KOPT-K1 (cell line): ENCODE data around the gene NOL3.

Experiments
- H3K27ac ChIP-seq: fragments of 200-600 bp; sonication (generic); 2 replicates; pipeline ENCODE4 v1.5.1; 2016; ENCODE audit warnings: antibody characterized with exemption, mild to moderate bottlenecking, low read depth, low read length; ENCODE audit not compliant: poor library complexity, severe bottlenecking
- H3K36me3 ChIP-seq: fragments of 200-600 bp; sonication (generic); 2 replicates; pipeline ENCODE4 v1.5.1; 2017; ENCODE audit warnings: antibody characterized with exemption, mild to moderate bottlenecking, low read length, moderate library complexity; ENCODE audit not compliant: insufficient read depth
- H3K9me3 ChIP-seq: fragments of 200-600 bp; sonication (generic); 2 replicates; pipeline ENCODE4 v1.5.1; 2017; ENCODE audit warnings: antibody characterized with exemption, low read length, mild to moderate bottlenecking; ENCODE audit not compliant: insufficient read depth, poor library complexity, severe bottlenecking

Gene NOL3

DNA sequence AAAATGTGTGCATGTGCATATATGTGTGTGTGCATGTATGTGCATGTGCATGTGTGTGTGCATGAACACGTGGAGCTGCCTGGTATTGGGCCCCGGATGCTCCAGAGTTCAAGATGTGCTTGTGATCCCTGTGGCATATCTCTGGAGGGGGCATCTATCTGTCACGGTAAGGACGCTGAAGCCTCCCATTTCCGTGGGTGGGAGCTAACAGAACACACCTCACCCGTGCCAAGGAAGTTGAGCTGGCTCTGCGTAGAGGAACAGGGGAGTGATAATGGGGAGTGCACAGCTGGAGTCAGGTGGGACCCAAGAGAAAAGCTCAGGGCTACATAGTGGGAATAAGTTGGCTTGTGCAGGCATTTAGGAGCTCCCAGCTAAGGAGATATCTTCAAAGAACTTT is 41.3 kb downstream of the NOL3 start:
- Histone ChIP-seq H3K27ac (no peak overlapping the region), H3K36me3 (0 out of 2 replicates have a peak, but pooled peaks cover 1% of the 10 kb centered on the region), H3K9me3 (no peaks in the 10 kb centered on the region)

DNA sequence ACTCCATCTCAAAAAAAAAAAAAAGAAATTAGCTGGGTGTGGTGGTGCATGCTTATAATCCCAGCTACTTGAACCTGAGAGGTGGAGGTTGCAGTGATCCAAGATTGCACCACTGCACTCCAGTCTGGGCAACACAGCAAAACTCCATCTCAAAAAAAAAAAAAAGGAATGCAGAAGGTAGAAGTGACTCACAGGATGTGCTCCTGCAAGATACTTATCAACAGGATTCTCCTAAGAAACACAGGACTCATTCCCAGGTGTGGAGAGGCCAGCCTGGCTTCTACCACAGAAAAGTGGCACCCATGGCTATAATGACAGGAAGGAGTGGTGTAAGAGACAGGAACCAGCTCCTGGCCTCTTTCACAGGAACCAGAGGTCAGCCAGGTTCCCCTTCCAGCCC is 42.4 kb downstream of the NOL3 start:
- H3K9me3 ChIP-seq, result no peaks in the 10 kb centered on the region
- no peak overlapping the region for H3K27ac ChIP-seq

DNA sequence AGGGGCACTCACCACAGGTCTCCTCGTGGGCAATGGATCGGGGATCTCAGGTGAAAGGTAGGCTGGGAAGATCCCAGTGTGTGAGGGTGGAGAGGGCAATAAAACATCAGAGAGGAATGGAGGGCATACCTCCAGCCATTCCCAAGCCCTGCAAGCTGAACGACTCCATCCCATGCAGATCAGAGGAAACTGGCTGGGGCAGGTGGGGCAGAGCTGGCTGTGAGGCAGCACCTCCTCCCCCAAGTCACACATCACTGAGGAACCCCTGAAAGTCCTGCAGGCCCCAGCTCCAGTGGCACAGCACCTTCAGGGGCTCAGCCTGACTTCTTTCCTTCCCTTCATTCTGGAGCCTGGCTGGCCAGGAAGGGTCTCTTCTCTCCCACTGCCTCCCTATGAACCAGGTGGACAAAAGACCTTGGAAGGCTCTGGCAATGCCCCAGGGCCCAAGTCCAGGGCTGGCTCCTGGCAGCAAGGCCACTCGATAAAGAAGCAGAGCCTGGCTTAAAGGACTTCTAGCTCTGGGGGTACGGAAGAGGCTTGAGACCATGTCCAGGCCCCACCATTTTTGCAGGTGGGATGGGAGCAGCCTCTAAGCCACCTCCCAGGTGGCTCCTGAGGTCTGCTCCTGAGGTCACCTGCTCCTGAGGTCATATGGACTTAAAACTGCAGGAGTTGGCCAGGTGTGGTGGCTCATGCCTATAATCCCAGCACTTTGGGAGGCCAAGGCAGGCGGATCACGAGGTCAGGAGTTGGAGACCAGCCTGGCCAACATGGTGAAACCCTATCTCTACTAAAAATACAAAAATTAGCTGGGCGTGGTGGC is 43.1 kb downstream of the NOL3 start:
- H3K27ac ChIP-seq, result no peak overlapping the region
- H3K9me3 ChIP-seq, result no peaks in the 10 kb centered on the region
- H3K36me3 ChIP-seq, result no peaks in the 10 kb centered on the region

More for the DNA sequence above, 42.4 kb downstream of the NOL3 start:
- no peaks in the 10 kb centered on the region for H3K36me3 ChIP-seq

DNA sequence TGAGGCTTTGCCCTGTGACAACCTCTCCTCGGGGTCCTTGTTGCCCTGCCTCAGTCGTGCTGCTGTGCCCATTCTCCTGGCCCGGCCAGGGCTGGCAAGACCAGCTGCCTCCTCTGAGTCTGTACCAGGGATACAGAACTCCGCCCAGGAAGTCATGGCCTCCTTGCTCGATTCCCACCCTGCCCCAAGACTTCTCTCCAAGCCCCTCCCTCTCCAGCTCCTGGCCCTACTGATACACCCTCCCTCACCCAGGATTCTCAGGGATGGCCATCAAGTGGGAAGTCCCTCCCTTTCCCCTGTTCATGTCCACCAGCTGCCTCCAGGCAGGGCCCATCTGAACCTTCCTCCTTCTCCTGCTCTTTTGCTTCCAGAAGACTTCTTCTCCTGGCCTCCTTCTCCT is 45.4 kb downstream of the NOL3 start:
- Histone ChIP-seq H3K36me3 (no peaks in the 10 kb centered on the region), H3K27ac (no peak overlapping the region)

DNA sequence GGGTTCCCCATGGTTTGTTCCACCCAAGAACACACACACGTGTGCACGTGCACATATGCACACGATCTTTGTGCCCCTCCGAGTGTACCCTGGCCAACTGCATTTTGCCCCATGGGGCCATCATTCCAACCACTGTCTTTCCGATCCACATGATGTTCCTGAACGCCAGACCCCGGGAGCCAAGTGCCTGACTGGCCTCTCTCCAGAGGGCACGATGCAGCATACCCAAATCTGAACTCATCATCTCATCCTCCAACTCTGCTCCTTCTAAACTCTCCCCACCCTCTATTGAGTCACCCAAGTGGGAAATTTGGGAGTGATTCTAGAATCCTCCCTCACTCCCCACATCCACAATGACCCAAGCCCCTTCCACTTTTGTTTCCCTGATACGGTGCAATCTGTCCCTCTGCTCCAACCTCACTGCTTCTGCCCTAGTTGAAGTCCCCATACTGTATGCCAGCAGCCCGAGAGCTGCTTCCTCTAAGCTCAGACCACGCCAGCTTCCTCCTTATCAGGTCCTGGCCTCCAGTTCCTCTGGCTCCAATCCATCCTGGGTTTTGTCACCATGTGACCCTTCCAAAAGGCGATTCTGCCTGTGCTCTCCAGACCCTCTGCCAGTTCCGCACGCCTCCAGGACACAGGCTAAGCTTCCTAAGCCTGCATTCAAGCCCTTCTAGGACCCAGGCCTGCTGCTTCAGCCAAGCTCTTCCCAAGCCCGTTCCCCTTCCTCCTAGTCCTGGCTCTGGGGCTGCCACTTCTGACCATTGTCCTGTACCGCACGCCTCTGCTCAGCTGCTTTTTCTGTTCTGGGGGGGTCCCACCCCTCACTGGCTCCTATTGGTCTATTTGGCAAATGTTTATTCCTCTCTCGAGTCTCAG is 46.5 kb downstream of the NOL3 start:
- Histone ChIP-seq H3K27ac (no peak overlapping the region), H3K9me3 (no peaks in the 10 kb centered on the region), H3K36me3 (no peaks in the 10 kb centered on the region)

More for the DNA sequence above, 45.4 kb downstream of the NOL3 start:
- no peaks in the 10 kb centered on the region for H3K9me3 ChIP-seq

DNA sequence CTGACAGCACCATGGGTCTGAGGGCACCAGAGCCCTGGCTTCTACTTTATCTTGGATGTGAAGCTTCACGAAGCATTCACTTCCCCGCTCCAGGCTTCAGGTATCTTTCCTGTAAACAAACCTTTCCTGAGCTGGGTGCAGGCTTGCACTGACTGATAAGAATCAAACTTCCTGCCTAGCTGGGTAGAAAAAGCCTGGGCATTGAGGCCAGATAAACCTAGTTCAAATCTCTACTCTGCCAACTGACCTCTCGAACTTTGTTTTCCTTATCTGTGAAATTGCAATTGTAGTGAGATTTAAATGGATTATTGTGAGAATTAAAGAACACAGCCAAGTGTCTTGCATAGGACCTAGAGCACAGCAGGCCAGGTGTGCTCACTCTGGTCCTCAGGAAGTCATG is 53.7 kb downstream of the NOL3 start:
- no peak overlapping the region for H3K27ac ChIP-seq
- H3K9me3 ChIP-seq, result no peaks in the 10 kb centered on the region

More for the DNA sequence above, 53.7 kb downstream of the NOL3 start:
- peaks cover 11% of the 10 kb centered on the region for H3K36me3 ChIP-seq
